Retinal pigment epithelial cell (primary cell): Measurements from ENCODE around the gene CDC20B.

ENCODE experiments used
- DNase-seq: peaks from one replicate; pipeline ENCODE4 v3.0.0-alpha.2; 2010; ENCODE audit warnings: low read depth
- H3K4me3 ChIP-seq: 2 replicates; pipeline ENCODE4 v1.5.1; 2011; ENCODE audit warnings: mild to moderate bottlenecking, low read length, control low read depth, moderate library complexity
- CTCF ChIP-seq: conservative IDR thresholded peaks from 2 replicates; pipeline ENCODE4 v1.5.1; 2011; ENCODE audit warnings: low read depth, low read length, control low read depth, inconsistent platforms

CDC20B gene

GRCh38 chr5:55160493-55161209, 12.3 kb downstream of the CDC20B start:
- TF ChIP-seq CTCF, result no peak
- DNase-seq, result peak; percentile 83
- peak overlapping the region; percentile 85 for H3K4me3 ChIP-seq

GRCh38 chr5:55159763-55160492, 13.0 kb downstream of the CDC20B start, which contains the start of gene GPX8:
GPX8 (plus strand) TSS chr5:55160171; CDS start chr5:55160193, 22 bp downstream.
- no peak for DNase-seq
- TF ChIP-seq CTCF, result peak; percentile 51
- H3K4me3 ChIP-seq, result peak within 1 kb of the TSS; percentile 85

- DNase-seq, result no peak
- no peak for TF ChIP-seq CTCF
- no peak overlapping the region for H3K4me3 ChIP-seq
Observed at GRCh38 chr5:55154873-55155272, 18.1 kb downstream of the CDC20B start.

GRCh38 chr5:55151923-55152842, 20.8 kb downstream of the CDC20B start:
- no peak for DNase-seq
- no peak for TF ChIP-seq CTCF

GRCh38 chr5:55149308-55149795, 23.6 kb downstream of the CDC20B start:
- DNase-seq, result no peak
- TF ChIP-seq CTCF, result no peak
- H3K4me3 ChIP-seq, result no peak overlapping the region

More at GRCh38 chr5:55151923-55152842, 20.8 kb downstream of the CDC20B start:
- no peak overlapping the region for H3K4me3 ChIP-seq

- H3K4me3 ChIP-seq, result no peak overlapping the region
- peak; percentile 98 for TF ChIP-seq CTCF
- DNase-seq, result peak; percentile 23
Observed at GRCh38 chr5:55146543-55147151, 26.3 kb downstream of the CDC20B start.
